Panc1 (cell line): Measurements from ENCODE around the gene PCLO. TPM values are rescaled to one million over a fixed set of nuclear protein-coding genes. Genes with fewer than 3 reads are reported as not detected.

Experiments used
- ATAC-seq: fragments of 200-7000 bp; cut with Tn5 transposase; 2 replicates; pipeline ENCODE4 v1.9.1; 2020; ENCODE audit warnings: mild to moderate bottlenecking, moderate library complexity
- BruUV-seq: library from RNA; stranded (reverse); fragments of 400-500 nt; replicated peaks from 2 replicates; lab custom pipeline; 2021; lab: Mats Ljungman, UMichigan
- CTCF ChIA-PET: fragments of 300-600 bp; sonication (Branson Sonifier 250); formaldehyde crosslinking; loops from one replicate; lab custom pipeline; 2022; ENCODE audit warnings: antibody characterized with exemption; lab: Charles Lee
- POLR2A ChIA-PET: fragments of 300-600 bp; sonication (Branson Sonifier 250); formaldehyde crosslinking; loops from one replicate; lab custom pipeline; 2022; ENCODE audit warnings: antibody characterized with exemption; lab: Charles Lee
- DNase-seq: peaks from one replicate; pipeline ENCODE4 v3.0.0-alpha.2; 2010; ENCODE audit warnings: low read depth, low spot score
- H3K27ac ChIP-seq: 2 replicates; pipeline ENCODE4 v1.5.1; 2011; ENCODE audit warnings: mild to moderate bottlenecking, low read length, inconsistent platforms
- H3K27me3 ChIP-seq: fragments of 200-500 bp; sonication (Bioruptor generic); 2 replicates; pipeline ENCODE4 v1.6.0; 2014; ENCODE audit warnings: low read length, inconsistent platforms; ENCODE audit not compliant: control insufficient read depth, insufficient read depth
- H3K36me3 ChIP-seq: fragments of 200-500 bp; sonication (Bioruptor generic); 2 replicates; pipeline ENCODE4 v1.5.1; 2014; ENCODE audit warnings: inconsistent platforms, mild to moderate bottlenecking, low read length, moderate library complexity; ENCODE audit not compliant: control insufficient read depth, insufficient read depth
- H3K4me1 ChIP-seq: 2 replicates; pipeline ENCODE4 v1.5.1; 2011; ENCODE audit warnings: inconsistent platforms, mild to moderate bottlenecking, low read length, moderate library complexity; ENCODE audit not compliant: control insufficient read depth, insufficient read depth
- H3K4me3 ChIP-seq, 2 experiments: 2 replicates each; pipeline ENCODE4 v1.5.1; 2011 to 2012; ENCODE audit warnings: low read depth in 2 of 2, low read length in 2 of 2, mild to moderate bottlenecking in 2 of 2, inconsistent platforms in 1 of 2, moderate library complexity in 1 of 2
- H3K9me3 ChIP-seq: fragments of 200-500 bp; sonication (Bioruptor generic); 2 replicates; pipeline ENCODE4 v1.5.1; 2014; ENCODE audit warnings: low read depth, mild to moderate bottlenecking, inconsistent platforms, low read length, moderate library complexity; ENCODE audit not compliant: control insufficient read depth, insufficient read depth
- CTCF ChIP-seq: fragments of 450-650 bp; IDR thresholded peaks from 2 replicates; pipeline ENCODE4 v1.5.1; 2017; ENCODE audit warnings: mild to moderate bottlenecking
- POLR2AphosphoS5 ChIP-seq: IDR thresholded peaks from 2 replicates; pipeline ENCODE4 v1.6.1; 2012; ENCODE audit warnings: mild to moderate bottlenecking, low read depth, low read length, moderate library complexity
- REST ChIP-seq, 2 experiments: IDR thresholded peaks; 2 replicates each; pipeline ENCODE4 v1.6.1; 2011 to 2012; ENCODE audit warnings: low read depth in 2 of 2, control low read depth in 1 of 2, low read length in 1 of 2, mild to moderate bottlenecking in 1 of 2, moderate library complexity in 1 of 2; ENCODE audit not compliant: insufficient read depth in 1 of 2
- SIN3A ChIP-seq: IDR thresholded peaks from 2 replicates; pipeline ENCODE4 v1.6.1; 2012; ENCODE audit warnings: low read depth, mild to moderate bottlenecking, low read length, moderate library complexity, borderline replicate concordance; ENCODE audit not compliant: insufficient read depth
- TCF7L2 ChIP-seq: IDR thresholded peaks from 2 replicates; pipeline ENCODE4 v1.6.1; 2011; ENCODE audit warnings: mild to moderate bottlenecking, low read depth, low read length, inconsistent platforms
- in situ Hi-C: cut with HindIII; loops from 2 replicates; pipeline ENCODE4 v1.10.0; 2016; ENCODE audit warnings: low sequenced_read_pairs, low pct_unique_long_range_greater_than_20kb
- intact Hi-C: fragments of 100-400 bp; cut with micrococcal nuclease; formaldehyde crosslinking; loops from one replicate; pipeline ENCODE4 v1.10.0; 2022; ENCODE audit not compliant: unreplicated experiment
- total RNA-seq: library from RNA; stranded (reverse); gene quantifications from one replicate; pipeline ENCODE4 v1.2.1, GENCODE V29; 2021; ENCODE audit not compliant: unreplicated experiment

Gene PCLO
- total RNA-seq, 1 experiment from 2014 or later, result 1.1 TPM

- no peak for DNase-seq
- ChIA-PET CTCF (no interaction called here), POLR2A (no interaction called here)
- no TSS peak for BruUV-seq
- Histone ChIP-seq H3K27ac (no peak overlapping the region), H3K4me3 (no peak overlapping the region), H3K27me3 (no peaks in the 10 kb centered on the region), H3K9me3 (no peaks in the 10 kb centered on the region), H3K36me3 (no peaks in the 10 kb centered on the region), H3K4me1 (no peaks in the 10 kb centered on the region)
- intact Hi-C loops, result no loop called here
- no peak for ATAC-seq
- in situ Hi-C loops, result no loop called here
- TF ChIP-seq TCF7L2, result no peak
Measured at GRCh38 chr7:83149466-83149865, 13.2 kb downstream of the PCLO start.

- Histone ChIP-seq H3K27ac (no peak overlapping the region), H3K4me1 (no peaks in the 10 kb centered on the region), H3K27me3 (no peaks in the 10 kb centered on the region), H3K4me3 (no peak overlapping the region), H3K9me3 (no peaks in the 10 kb centered on the region), H3K36me3 (no peaks in the 10 kb centered on the region)
- no peak for DNase-seq
- POLR2A ChIA-PET, result no interaction called here
- TF ChIP-seq CTCF (no peak), TCF7L2 (no peak), REST (IDR thresholded peaks at IDR 0.05; ENCODE audit: insufficient read depth in 1 of 2, low read depth in 2 of 2, low read length in 1 of 2) (no peak), POLR2AphosphoS5 (no peak), SIN3A (no peak)
- BruUV-seq, result no TSS peak
- in situ Hi-C loops (no loop called here), intact Hi-C loops (no loop called here)
- CTCF ChIA-PET, result no interaction called here
- no peak for ATAC-seq
Measured at GRCh38 chr7:83148776-83149175, 13.9 kb downstream of the PCLO start.

- no peaks in the 10 kb centered on the region for H3K4me1 ChIP-seq
- in situ Hi-C loops (no loop called here), intact Hi-C loops (no loop called here)
- ATAC-seq (no peak), DNase-seq (no peak)
- CTCF ChIA-PET, result no interaction called here
- TF ChIP-seq CTCF (no peak), SIN3A (no peak), POLR2AphosphoS5 (no peak), REST (IDR thresholded peaks at IDR 0.05; ENCODE audit: insufficient read depth in 1 of 2, low read depth in 2 of 2, low read length in 1 of 2) (no peak), TCF7L2 (no peak)
- H3K4me3 ChIP-seq, result no peak overlapping the region
- POLR2A ChIA-PET, result no interaction called here
- no peak overlapping the region for H3K27ac ChIP-seq
- H3K27me3 ChIP-seq, result no peaks in the 10 kb centered on the region
- H3K9me3 ChIP-seq, result no peaks in the 10 kb centered on the region
- no peaks in the 10 kb centered on the region for H3K36me3 ChIP-seq
- no TSS peak for BruUV-seq
Measured at GRCh38 chr7:83143107-83143506, 19.6 kb downstream of the PCLO start.
